Heart right ventricle (tissue), 16 donors: ENCODE results near the gene IL1RAPL1. TPM values are rescaled to one million over a fixed set of nuclear protein-coding genes. Genes with fewer than 3 reads are reported as not detected.

Source experiments
- ATAC-seq, 8 donors: fragments of 200-7000 bp; cut with Tn5 transposase; one replicate each; pipeline ENCODE4 v1.9.1; 2020; ENCODE audit warnings: mild to moderate bottlenecking in 8 of 8, moderate library complexity in 8 of 8, moderate number of reproducible peaks in 1 of 8
- DNase-seq, 2 donors: peaks; one replicate each; pipeline ENCODE4 v3.0.0-alpha.2; 2020
- H3K27ac ChIP-seq, 10 donors: fragments of 200-600 bp; sonication (generic) in 2 of 10; one replicate each; pipeline versions ENCODE4 v1.5.0 to v1.8.0; 2020 to 2022; ENCODE audit warnings: mild to moderate bottlenecking in 3 of 10
- H3K27me3 ChIP-seq, 7 donors: fragments of 200-600 bp; one replicate each; pipeline ENCODE4 v1.8.0; 2021 to 2022; ENCODE audit warnings: mild to moderate bottlenecking in 2 of 7
- H3K36me3 ChIP-seq, 9 donors: fragments of 200-600 bp; sonication (generic) in 1 of 9; one replicate each; pipeline versions ENCODE4 v1.5.0 to v1.8.0; 2020 to 2022; ENCODE audit warnings: mild to moderate bottlenecking in 2 of 9
- H3K4me1 ChIP-seq, 9 donors: fragments of 200-600 bp; sonication (generic) in 1 of 9; one replicate each; pipeline versions ENCODE4 v1.5.0 to v1.8.0; 2020 to 2022; ENCODE audit warnings: mild to moderate bottlenecking in 4 of 9
- H3K4me3 ChIP-seq, 10 donors: fragments of 200-600 bp; sonication (generic) in 2 of 10; one replicate each; pipeline versions ENCODE4 v1.5.0 to v1.8.0; 2020 to 2022; ENCODE audit warnings: mild to moderate bottlenecking in 7 of 10, moderate library complexity in 2 of 10
- H3K9me3 ChIP-seq, 11 donors: fragments of 200-600 bp in 10 of 11; sonication (generic) in 2 of 11; one replicate each; pipeline versions ENCODE4 v1.5.0 to v1.8.0; 2013 to 2022; ENCODE audit warnings: mild to moderate bottlenecking in 2 of 11, control low read depth in 1 of 11, moderate library complexity in 1 of 11
- CTCF ChIP-seq, 9 donors: fragments of 200-600 bp; sonication (generic) in 2 of 9; IDR thresholded peaks; one replicate each; pipeline versions ENCODE4 v1.5.0 to v1.8.0; 2021 to 2022; ENCODE audit warnings: antibody characterized with exemption in 9 of 9, mild to moderate bottlenecking in 5 of 9, moderate library complexity in 1 of 9
- WGBS, 2 donors: extraction: QIAGEN DNeasy Blood & Tissue Kit; methylation state at CpG; one replicate each; pipeline ENCODE4 v1.1.7; 2013; ENCODE audit warnings: inconsistent platforms in 1 of 2; 5-methylcytosine and 5-hydroxymethylcytosine counted together
- intact Hi-C, 10 donors: fragments of 100-400 bp; cut with DNase I; formaldehyde crosslinking; loops; one replicate each; pipeline versions ENCODE4 v1.11.1 to v1.14.2; 2022
- polyA plus RNA-seq, 2 donors: library from polyadenylated mRNA; stranded (reverse); fragments of 200-250 nt; gene quantifications; one replicate each; pipeline ENCODE4 v1.2.3, GENCODE V29; 2013
- total RNA-seq, 10 donors: library from RNA; stranded (reverse); fragmentation: NEBNext Ultra II Directional in 3 of 10; extraction: Animal tissue kit (Norgen Biotek cat#: 25700) in 3 of 10; gene quantifications; one replicate each; pipeline versions ENCODE4 v1.2.1 to v1.2.4, GENCODE V29; 2021 to 2023
- donor health status: Arrhythmogenic right ventricular cardiomyopathy.
- donor health status: ischemic (EF 13 %, LVEDD 7.1; RV severe dilation, severe dysfunction).
- donor health status: healthy with polysubstance abuse.
- donor health status: DM: no; HTN: yes; CAD: no.
- donor health status: DM: no; HTN: no; CAD: no.
- donor health status: ischemic (EF 25% LVEDD 6.9; RV normal size, moderate dysfunction).
- donor health status: ischemic (EF 25% LVEDD 5.7; RV mildly dilated, moderate dysfunction).
- donor health status: healthy.
- donor health status: DM: yes; HTN: yes; CAD: no.
- donor health status: Ischemic cardiomyopathy.
- donor health status: ischemic (EF 35%, LVEDD 5.7; RV mildly dilated, moderate dysfunction).
- donor health status: nonischemic (EF 11% LVEDD 7.7; RV severe dilation, severe dysfunction).
- donor health status: DM: yes; HTN: yes; CAD: no.
- donor health status: PGD.
- donor health status: ischemic (EF 29% LVEDD 5.4; RV normal size, mild dysfunction).
- donor health status: nonischemic (EF 23%, LVEDD 6.1; RV moderate dilation, normal function).

IL1RAPL1 gene
- total and polyA plus RNA-seq, 12 donors = 0.13 to 6.3 (median 2.8) TPM

GRCh38 chrX:29491659-29492058 lies 904.4 kb downstream of the IL1RAPL1 start:
- intact Hi-C loops = no loop called here
- H3K27ac ChIP-seq = no peak overlapping the region
- no peaks in the 10 kb centered on the region for H3K36me3 ChIP-seq
- TF ChIP-seq CTCF (IDR thresholded peaks at IDR 0.05) = no peak
- WGBS, 2 donors = 83% methylated on average over 3 of the region's 3 CpGs
- DNase-seq (no peak), ATAC-seq (no peak)
- H3K9me3 ChIP-seq = no peaks in the 10 kb centered on the region
- H3K27me3 ChIP-seq = no peaks in the 10 kb centered on the region
- H3K4me3 ChIP-seq = no peak overlapping the region
- peaks cover 0 to 5% (median 0%) of the 10 kb centered on the region in 9 donors for H3K4me1 ChIP-seq

- Histone ChIP-seq H3K4me1 (no peaks in the 10 kb centered on the region), H3K36me3 (no peaks in the 10 kb centered on the region), H3K27ac (no peak overlapping the region), H3K9me3 (peaks cover 0 to 10% (median 0%) of the 10 kb centered on the region in 11 donors), H3K4me3 (no peak overlapping the region), H3K27me3 (no peaks in the 10 kb centered on the region)
- ATAC-seq (no peak), DNase-seq (no peak)
- intact Hi-C loops = no loop called here
- 67 to 75% methylated on average over 2 of the region's 2 CpGs for WGBS, 2 donors
- TF ChIP-seq CTCF (IDR thresholded peaks at IDR 0.05) = no peak
Measured at GRCh38 chrX:29496636-29497180, 909.5 kb downstream of the IL1RAPL1 start.

GRCh38 chrX:29506729-29507128 lies 919.5 kb downstream of the IL1RAPL1 start:
- H3K27ac ChIP-seq = no peak overlapping the region
- no peak for DNase-seq
- H3K36me3 ChIP-seq = no peaks in the 10 kb centered on the region
- intact Hi-C loops = no loop called here
- no peak for TF ChIP-seq CTCF (IDR thresholded peaks at IDR 0.05)
- H3K27me3 ChIP-seq = no peaks in the 10 kb centered on the region
- WGBS, 2 donors = 73 to 79% methylated on average over 1 of the region's 1 CpG
- H3K4me3 ChIP-seq = no peak overlapping the region
- no peaks in the 10 kb centered on the region for H3K4me1 ChIP-seq
- H3K9me3 ChIP-seq = peaks cover 0 to 10% (median 0%) of the 10 kb centered on the region in 11 donors
- ATAC-seq = no peak

GRCh38 chrX:29518100-29518499 lies 930.9 kb downstream of the IL1RAPL1 start:
- H3K4me3 ChIP-seq = no peak overlapping the region
- no peaks in the 10 kb centered on the region for H3K9me3 ChIP-seq
- DNase-seq (no peak), ATAC-seq (no peak)
- no peaks in the 10 kb centered on the region for H3K27me3 ChIP-seq
- intact Hi-C loops = no loop called here
- no peak overlapping the region for H3K27ac ChIP-seq
- no peaks in the 10 kb centered on the region for H3K36me3 ChIP-seq
- no peak for TF ChIP-seq CTCF (IDR thresholded peaks at IDR 0.05)
- no peaks in the 10 kb centered on the region for H3K4me1 ChIP-seq
- 75 to 87% methylated on average over 4 of the region's 4 CpGs for whole genome bisulfite sequencing, 2 donors
